ENCODE results near the gene AHNAK2. TPM values are rescaled to one million over a fixed set of nuclear protein-coding genes. Genes with fewer than 3 reads are reported as not detected.

Gene AHNAK2
- total and polyA plus RNA-seq, 8 donors = 0.75 to 2.4 (median 1.4) TPM

- Histone ChIP-seq H3K9me3 (no peaks in the 10 kb centered on the region), H3K4me1 (peaks cover 25 to 40% (median 25%) of the 10 kb centered on the region in 3 donors), H3K27me3 (no peaks in the 10 kb centered on the region), H3K4me3 (no peak overlapping the region), H3K36me3 (no peaks in the 10 kb centered on the region), H3K27ac (peak overlapping the region; percentile 7 to 71 (median 56))
- no peak for TF ChIP-seq CTCF (IDR thresholded peaks at IDR 0.05)
- intact Hi-C loops (cut with DNase I) = loop anchor here in 1 of 3 donors (2.0 kb wide), 1 partner anchor 71 kb away; no protein-coding TSS in a partner anchor
- no peak for FAIRE-seq
- 30 to 36% methylated on average over 17 to 22 of the region's 23 CpGs for WGBS, 2 donors
- DNase-seq = peak in 4 of 6 donors; percentile 32 to 80 (median 60)
- ATAC-seq = peak in 3 of 4 donors; percentile 3 to 42 (median 20)
Measured at GRCh38 chr14:104973385-104974145, 4.6 kb downstream of the AHNAK2 start.

DNA sequence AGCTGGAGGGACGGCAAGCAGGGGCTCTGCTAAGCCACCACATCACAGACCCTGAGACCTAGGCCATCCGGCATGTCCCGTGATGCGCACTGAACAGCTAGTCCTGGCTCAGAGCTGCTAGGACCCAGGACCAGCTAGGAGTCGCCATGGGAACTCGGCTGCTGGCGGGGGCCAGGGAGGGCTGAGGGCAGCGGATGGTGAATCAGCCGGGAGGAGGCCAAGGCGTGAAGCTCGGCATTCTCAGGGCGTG is 5.1 kb downstream of the AHNAK2 start:
- no peak for FAIRE-seq
- WGBS, 2 donors = 66 to 78% methylated on average over 12 of the region's 12 CpGs

GRCh38 chr14:104972301-104973134 is 5.7 kb downstream of the AHNAK2 start:
- 60 to 65% methylated on average over 28 of the region's 28 CpGs for WGBS, 2 donors
- no peaks in the 10 kb centered on the region for H3K9me3 ChIP-seq
- no peak for FAIRE-seq
- peak overlapping the region; percentile 7 to 71 (median 56) for H3K27ac ChIP-seq
- DNase-seq = peak in 5 of 6 donors; percentile 53 to 82 (median 72)
- H3K4me1 ChIP-seq = peaks cover 25 to 37% (median 25%) of the 10 kb centered on the region in 3 donors
- no peaks in the 10 kb centered on the region for H3K27me3 ChIP-seq
- peak; percentile 50 to 69 (median 64) for ATAC-seq
- TF ChIP-seq CTCF (IDR thresholded peaks at IDR 0.05) = no peak
- H3K4me3 ChIP-seq = no peak overlapping the region
- intact Hi-C loops (cut with DNase I) = no loop called here
- no peaks in the 10 kb centered on the region for H3K36me3 ChIP-seq

More for the DNA sequence above, 5.1 kb downstream of the AHNAK2 start:
- intact Hi-C loops (cut with DNase I) = no loop called here
- peaks cover 25 to 40% (median 25%) of the 10 kb centered on the region in 3 donors for H3K4me1 ChIP-seq
- H3K36me3 ChIP-seq = no peaks in the 10 kb centered on the region
- H3K27me3 ChIP-seq = no peaks in the 10 kb centered on the region
- ATAC-seq (peak in 3 of 4 donors; percentile 43 to 67 (median 46)), DNase-seq (peak in 2 of 6 donors; percentile 62 to 69)
- H3K9me3 ChIP-seq = no peaks in the 10 kb centered on the region
- peak overlapping the region; percentile 7 to 71 (median 56) for H3K27ac ChIP-seq
- no peak for TF ChIP-seq CTCF (IDR thresholded peaks at IDR 0.05)
- H3K4me3 ChIP-seq = no peak overlapping the region

GRCh38 chr14:104971447-104972240 is 6.5 kb downstream of the AHNAK2 start:
- FAIRE-seq (no peak), ATAC-seq (no peak), DNase-seq (peak in 3 of 6 donors; percentile 33 to 79 (median 56))
- H3K27me3 ChIP-seq = no peaks in the 10 kb centered on the region
- H3K4me3 ChIP-seq = no peak overlapping the region
- H3K9me3 ChIP-seq = no peaks in the 10 kb centered on the region
- 91% methylated on average over 10 to 12 of the region's 12 CpGs for WGBS, 2 donors
- peaks cover 25 to 34% (median 25%) of the 10 kb centered on the region in 3 donors for H3K4me1 ChIP-seq
- H3K36me3 ChIP-seq = no peaks in the 10 kb centered on the region
- no peak for TF ChIP-seq CTCF (IDR thresholded peaks at IDR 0.05)
- H3K27ac ChIP-seq = peak overlapping the region in 2 of 4 donors; percentile 62 to 71
- intact Hi-C loops (cut with DNase I) = no loop called here

Measured in pancreas (tissue), 10 donors.